Chondrocyte (in vitro differentiated cells): ENCODE measurements around the gene CEMIP2. TPM values are rescaled to one million over a fixed set of nuclear protein-coding genes. Genes with fewer than 3 reads are reported as not detected.

ENCODE experiments used
- DNase-seq: peaks from one replicate; pipeline ENCODE4 v3.0.0; 2021; ENCODE audit warnings: mixed read lengths, low spot score
- H3K27ac Mint-ChIP-seq: one replicate; pipeline ENCODE4 v1.8.0; 2021; ENCODE audit warnings: mild to moderate bottlenecking, moderate library complexity, mixed read lengths; ENCODE audit not compliant: unreplicated experiment
- H3K27me3 Mint-ChIP-seq: 2 replicates; pipeline ENCODE4 v1.8.0; 2021; ENCODE audit warnings: low read depth, mixed read lengths
- H3K36me3 Mint-ChIP-seq: 2 replicates; pipeline ENCODE4 v1.8.0; 2021; ENCODE audit warnings: low read depth, mixed read lengths
- H3K4me1 Mint-ChIP-seq: 2 replicates; pipeline ENCODE4 v1.8.0; 2021; ENCODE audit warnings: low read depth, mild to moderate bottlenecking, mixed read lengths
- H3K4me3 Mint-ChIP-seq: one replicate; pipeline ENCODE4 v1.8.0; 2021; ENCODE audit warnings: mild to moderate bottlenecking, moderate library complexity, mixed read lengths; ENCODE audit not compliant: unreplicated experiment
- H3K9me3 Mint-ChIP-seq: 2 replicates; pipeline ENCODE4 v1.8.0; 2021; ENCODE audit warnings: low read depth, mixed read lengths
- total RNA-seq: library from RNA; stranded (reverse); gene quantifications from 3 replicates; pipeline ENCODE4 v1.2.1, GENCODE V29; 2021
- TF ChIP-seq, protein P1 (sequence below): fragments of 200-600 bp; sonication (generic); IDR thresholded peaks from 2 replicates; pipeline ENCODE4 v1.5.0; 2021; ENCODE audit warnings: antibody characterized with exemption, mild to moderate bottlenecking, moderate library complexity

The CEMIP2 gene
- total RNA-seq, 1 donor from 2014 or later = 23.3 TPM

DNA sequence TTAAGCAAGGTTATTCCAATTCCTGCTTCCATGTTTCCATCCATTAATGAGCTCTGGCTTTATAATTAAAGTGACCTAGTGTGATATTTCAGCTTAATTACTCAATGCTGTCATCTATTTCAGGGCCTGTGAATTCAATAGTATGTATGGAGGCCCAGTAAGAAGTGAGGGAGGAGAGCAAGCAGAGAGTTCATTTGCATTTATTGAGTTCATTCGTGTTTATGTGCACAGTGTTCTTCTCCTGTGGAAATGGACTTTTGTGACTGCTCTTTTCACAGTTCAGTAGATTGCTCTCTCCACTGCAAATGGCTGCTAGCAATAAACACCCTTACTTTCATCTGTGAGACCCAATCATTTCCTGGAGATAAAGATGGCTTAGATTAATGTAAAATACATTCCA, 130.9 kb downstream of the CEMIP2 start:
- H3K27ac Mint-ChIP-seq = no peak overlapping the region
- DNase-seq = no peak
- TF ChIP-seq, protein P1, sequence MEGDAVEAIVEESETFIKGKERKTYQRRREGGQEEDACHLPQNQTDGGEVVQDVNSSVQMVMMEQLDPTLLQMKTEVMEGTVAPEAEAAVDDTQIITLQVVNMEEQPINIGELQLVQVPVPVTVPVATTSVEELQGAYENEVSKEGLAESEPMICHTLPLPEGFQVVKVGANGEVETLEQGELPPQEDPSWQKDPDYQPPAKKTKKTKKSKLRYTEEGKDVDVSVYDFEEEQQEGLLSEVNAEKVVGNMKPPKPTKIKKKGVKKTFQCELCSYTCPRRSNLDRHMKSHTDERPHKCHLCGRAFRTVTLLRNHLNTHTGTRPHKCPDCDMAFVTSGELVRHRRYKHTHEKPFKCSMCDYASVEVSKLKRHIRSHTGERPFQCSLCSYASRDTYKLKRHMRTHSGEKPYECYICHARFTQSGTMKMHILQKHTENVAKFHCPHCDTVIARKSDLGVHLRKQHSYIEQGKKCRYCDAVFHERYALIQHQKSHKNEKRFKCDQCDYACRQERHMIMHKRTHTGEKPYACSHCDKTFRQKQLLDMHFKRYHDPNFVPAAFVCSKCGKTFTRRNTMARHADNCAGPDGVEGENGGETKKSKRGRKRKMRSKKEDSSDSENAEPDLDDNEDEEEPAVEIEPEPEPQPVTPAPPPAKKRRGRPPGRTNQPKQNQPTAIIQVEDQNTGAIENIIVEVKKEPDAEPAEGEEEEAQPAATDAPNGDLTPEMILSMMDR = no peak
- no peaks in the 10 kb centered on the region for H3K36me3 Mint-ChIP-seq
- H3K9me3 Mint-ChIP-seq = no peaks in the 10 kb centered on the region
- H3K4me1 Mint-ChIP-seq = no peaks in the 10 kb centered on the region
- no peak overlapping the region for H3K4me3 Mint-ChIP-seq
- H3K27me3 Mint-ChIP-seq = peaks cover 5% of the 10 kb centered on the region

DNA sequence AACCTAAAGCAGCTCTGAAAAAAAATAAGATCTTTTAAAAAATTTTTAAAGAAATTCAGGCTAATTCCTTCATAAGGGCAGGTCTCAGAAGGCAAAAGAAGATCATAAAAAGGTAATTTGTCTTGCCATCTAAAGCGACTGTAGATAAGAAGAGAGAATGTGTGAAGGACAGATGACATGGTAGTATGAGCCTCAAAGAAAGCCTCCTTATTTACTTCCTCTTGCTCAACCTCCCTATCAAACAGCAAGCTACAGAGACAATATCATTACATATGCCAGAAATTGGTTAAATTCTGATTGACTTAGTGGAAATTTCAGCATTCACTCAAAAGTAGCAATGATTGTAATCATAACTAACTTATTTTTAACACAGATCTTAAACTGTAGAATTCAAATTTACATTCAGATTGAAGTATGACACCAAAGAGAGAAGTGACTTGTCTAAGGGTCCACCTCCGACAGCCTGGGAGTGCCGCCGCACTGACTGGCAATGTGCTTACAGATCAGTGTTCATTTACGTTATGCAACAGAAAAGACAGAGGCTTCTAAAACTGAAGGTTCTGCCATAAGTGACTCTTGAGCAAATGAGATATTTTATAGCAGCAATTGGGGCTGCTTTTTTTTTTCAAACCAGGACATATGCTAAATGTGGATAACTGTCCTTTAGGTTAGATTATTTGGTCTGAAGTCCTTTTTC, 132.0 kb downstream of the CEMIP2 start:
- TF ChIP-seq, protein P1 = no peak

DNA sequence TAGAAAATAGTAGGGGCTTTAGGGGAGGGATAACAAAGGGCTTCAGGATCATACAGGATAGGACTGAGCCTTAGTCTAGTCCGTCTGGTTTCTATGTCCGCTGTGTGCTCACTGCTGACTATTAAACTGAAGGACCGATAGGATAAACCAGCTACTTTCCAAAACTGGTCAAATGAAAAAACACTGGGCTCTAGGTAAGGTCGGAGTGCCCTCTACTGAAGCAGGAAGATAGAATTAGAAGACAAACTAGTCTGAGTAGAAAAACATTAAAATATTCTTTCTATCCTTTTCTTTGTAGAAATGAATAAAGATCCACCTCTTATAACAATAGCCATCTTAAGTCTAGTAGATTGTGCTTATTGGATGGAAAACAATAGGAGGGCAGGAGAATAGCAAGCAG, 133.6 kb downstream of the CEMIP2 start:
- TF ChIP-seq, protein P1 = no peak
- DNase-seq = no peak

More for the DNA sequence above, 132.0 kb downstream of the CEMIP2 start:
- no peaks in the 10 kb centered on the region for H3K4me1 Mint-ChIP-seq
- no peaks in the 10 kb centered on the region for H3K9me3 Mint-ChIP-seq
- H3K36me3 Mint-ChIP-seq = no peaks in the 10 kb centered on the region
- no peak overlapping the region for H3K4me3 Mint-ChIP-seq
- H3K27ac Mint-ChIP-seq = no peak overlapping the region
- no peak for DNase-seq
- H3K27me3 Mint-ChIP-seq = peaks cover 7% of the 10 kb centered on the region

More for the DNA sequence above, 133.6 kb downstream of the CEMIP2 start:
- no peak overlapping the region for H3K4me3 Mint-ChIP-seq
- no peaks in the 10 kb centered on the region for H3K9me3 Mint-ChIP-seq
- no peak overlapping the region for H3K27ac Mint-ChIP-seq
- H3K36me3 Mint-ChIP-seq = no peaks in the 10 kb centered on the region
- H3K27me3 Mint-ChIP-seq = peaks cover 4% of the 10 kb centered on the region
- H3K4me1 Mint-ChIP-seq = no peaks in the 10 kb centered on the region

Other genes starting within 250 kb of the CEMIP2 start
- 12.2 to 14.2 TPM (median 12.5 TPM) in 3 replicates for gene ABHD17B, start 142.7 kb upstream of the CEMIP2 start, total RNA-seq
- 8.5 to 10.0 TPM (median 8.5 TPM) in 3 replicates for gene C9orf85, start 143.1 kb upstream of the CEMIP2 start, total RNA-seq